Activated naive CD8-positive, alpha-beta T cell treated with anti-CD3 and anti-CD28 coated beads, Interleukin-2, amount 50 U/mL, for 16 hours (primary cell): ENCODE data around the gene ZNF467.

ENCODE experiments used
- DNase-seq: peaks from one replicate; pipeline ENCODE4 v3.0.0-alpha.2; 2020; ENCODE audit warnings: low read depth, low spot score

The ZNF467 gene

DNA sequence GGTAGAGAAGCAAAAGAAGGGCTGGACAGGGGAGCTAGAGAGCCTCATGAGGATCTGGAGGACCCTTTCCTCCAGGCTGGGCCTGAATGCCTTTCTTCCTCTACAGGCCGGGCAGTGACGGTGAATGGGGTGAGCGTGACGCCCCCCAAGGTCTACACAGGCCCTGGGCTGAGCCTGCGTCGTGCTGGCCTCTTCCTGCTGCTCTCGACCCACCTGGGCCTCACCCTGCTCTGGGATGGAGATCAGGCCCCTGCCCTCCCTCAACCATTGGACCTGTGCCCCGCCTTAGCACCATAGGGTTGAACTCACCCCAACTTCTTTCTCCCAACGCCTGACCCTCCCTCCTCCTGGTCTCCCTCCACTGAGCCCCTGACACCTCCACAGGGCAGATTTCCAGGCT lies 12.6 kb upstream of the ZNF467 start:
- DNase-seq: no peak

DNA sequence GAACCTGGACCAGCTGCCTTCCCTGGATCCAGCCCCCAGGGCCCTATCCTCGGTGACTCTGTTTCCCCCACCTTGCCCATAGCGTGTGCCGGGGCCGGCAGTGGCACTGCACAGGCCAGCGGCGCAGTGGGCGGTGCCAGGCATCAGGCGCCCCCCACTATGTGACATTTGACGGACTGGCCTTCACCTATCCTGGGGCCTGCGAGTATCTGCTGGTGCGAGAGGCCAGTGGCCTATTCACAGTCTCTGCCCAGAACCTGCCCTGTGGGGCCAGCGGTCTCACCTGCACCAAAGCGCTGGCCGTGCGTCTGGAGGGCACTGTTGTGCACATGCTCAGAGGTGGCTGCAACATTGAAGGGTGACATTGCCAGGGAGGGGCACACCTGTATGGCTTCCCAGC lies 12.0 kb upstream of the ZNF467 start:
- DNase-seq: no peak

DNA sequence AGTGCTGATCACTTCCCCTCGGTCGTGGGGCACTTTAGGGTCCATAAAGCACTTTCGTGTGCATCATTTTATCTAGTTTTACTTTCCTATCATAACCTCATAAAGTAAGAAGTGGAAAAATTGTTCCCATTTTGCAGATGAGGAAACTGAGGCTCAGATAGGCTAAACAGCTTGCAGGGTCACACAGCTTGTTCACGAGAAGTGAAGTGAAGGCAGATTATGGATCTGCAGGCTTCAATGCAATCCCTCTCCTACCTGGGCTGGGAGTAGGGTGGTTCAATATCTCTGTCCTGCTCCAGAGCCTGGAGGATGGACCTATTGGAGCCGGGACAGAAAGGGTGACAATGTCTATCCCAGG lies 10.8 kb upstream of the ZNF467 start:
- no peak for DNase-seq

DNA sequence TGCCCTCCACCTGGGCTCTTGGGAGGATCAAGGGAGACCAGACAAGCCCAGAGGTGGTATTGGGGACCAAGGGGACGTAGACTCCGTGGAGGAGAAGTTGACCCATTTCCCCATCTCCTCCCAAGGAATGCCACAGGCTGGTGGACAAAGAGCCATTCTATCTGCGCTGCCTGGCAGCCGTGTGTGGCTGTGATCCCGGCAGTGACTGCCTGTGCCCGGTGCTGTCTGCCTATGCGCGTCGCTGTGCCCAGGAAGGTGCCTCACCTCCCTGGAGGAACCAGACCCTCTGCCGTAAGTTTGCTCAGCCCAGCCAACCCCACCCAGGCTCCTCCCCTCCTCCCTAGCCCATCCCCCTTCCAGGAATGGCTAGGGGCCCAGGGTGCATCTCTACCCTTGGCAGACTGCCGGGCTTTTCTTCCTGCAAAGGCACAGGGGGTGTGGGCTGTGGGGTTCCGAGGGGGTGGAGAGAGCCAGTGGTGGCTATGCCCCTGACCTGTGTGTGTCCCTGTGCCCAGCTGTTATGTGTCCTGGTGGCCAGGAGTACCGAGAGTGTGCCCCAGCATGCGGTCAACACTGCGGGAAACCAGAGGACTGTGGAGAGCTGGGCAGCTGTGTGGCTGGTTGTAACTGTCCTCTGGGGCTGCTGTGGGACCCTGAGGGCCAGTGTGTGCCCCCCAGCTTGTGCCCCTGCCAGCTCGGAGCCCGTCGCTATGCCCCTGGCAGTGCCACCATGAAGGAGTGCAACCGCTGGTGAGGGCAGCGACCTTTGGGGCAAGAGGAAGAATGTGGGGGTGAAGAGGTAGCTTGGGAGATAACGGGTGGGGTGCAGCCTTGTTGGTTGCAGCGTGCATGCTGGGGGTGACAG lies 10.2 kb upstream of the ZNF467 start:
- no peak for DNase-seq

DNA sequence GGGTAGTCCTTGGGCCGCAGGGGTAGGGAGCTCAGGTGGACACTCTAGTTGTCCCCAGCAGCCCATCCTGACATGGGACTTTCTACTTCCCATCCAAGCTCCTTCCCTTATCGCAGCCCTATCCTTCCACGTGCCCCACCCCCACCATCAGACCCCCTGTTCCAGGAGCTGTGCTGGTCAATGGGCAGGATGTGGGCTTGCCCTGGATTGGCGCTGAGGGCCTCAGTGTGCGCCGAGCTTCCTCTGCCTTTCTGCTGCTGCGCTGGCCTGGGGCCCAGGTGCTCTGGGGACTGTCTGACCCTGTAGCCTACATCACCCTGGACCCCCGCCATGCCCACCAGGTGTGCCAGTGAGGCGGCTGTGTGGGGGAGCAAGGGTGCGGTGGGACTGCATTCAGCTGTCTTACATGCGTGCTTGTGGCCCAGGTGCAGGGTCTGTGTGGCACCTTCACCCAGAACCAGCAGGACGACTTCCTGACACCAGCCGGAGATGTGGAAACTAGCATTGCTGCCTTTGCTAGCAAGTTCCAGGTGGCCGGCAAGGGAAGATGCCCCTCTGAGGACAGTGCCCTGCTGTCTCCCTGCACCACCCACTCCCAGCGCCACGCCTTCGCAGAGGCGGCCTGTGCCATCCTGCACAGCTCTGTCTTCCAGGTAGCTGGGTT lies 9.4 kb upstream of the ZNF467 start:
- no peak for DNase-seq

DNA sequence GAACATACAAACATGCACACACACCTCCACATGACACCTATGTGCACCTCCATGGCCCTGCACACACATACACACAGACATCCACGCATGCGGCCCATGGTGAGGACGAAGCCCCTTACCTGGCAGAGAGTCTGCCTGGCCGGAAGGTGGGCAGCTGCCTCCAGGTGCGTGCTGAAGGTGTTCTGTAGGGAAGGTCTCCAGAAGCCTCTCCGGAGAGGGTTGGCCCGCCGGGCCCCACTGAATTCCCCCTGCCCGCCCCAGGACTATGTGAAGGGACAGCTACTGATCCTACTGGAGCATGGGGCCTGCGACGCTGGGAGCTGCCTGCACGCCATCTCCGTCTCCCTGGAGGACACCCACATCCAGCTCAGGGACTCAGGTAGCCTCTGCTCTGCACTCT lies 8.5 kb upstream of the ZNF467 start:
- DNase-seq: no peak

DNA sequence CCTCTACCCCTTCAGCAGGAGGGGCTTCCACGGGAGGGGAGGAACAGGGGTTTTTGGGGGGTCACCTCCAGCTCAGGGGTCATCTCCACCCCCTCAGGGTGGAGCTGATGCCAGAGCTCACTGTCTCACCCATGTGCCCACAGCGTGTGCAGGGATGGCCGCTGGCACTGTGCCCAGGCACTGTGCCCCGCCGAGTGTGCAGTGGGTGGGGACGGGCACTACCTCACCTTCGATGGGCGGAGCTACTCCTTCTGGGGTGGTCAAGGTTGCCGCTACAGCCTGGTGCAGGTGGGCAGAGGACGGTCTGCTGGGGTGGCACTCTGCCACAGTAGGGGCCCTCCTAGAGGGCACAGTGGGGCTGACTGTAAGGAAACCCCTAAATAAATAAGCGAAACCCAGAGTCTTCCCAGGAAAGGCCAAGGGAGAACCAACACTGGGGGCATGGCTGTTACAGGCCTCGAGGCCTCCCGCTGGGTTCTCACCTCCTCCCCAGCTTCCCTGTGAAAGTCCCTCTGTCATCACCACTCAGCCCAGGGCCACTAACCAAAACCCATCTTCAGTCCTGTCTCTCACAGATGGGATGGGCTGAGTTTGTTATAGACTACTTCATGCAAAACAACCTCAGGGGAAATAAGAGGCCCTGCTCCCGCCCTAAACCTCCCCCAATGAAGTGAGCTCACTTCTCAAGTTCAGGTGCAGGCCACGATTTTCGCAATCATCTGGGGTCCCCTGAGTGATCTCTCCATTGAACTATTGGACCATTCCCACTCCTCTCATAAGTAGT lies 7.4 kb upstream of the ZNF467 start:
- DNase-seq: no peak

DNA sequence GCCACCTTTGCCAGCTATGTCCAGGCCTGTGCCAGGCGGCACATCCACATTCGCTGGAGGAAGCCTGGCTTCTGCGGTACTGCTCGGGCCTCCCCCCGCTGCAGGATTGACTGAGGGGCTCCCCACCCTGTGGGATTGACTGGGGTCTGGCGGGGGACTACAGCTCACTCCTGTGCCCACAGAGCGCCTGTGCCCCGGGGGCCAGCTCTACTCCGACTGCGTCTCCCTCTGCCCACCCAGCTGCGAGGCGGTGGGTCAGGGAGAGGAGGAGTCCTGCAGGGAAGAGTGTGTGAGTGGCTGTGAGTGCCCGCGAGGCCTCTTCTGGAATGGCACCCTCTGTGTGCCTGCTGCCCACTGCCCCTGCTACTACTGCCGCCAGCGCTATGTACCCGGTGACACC lies 6.7 kb upstream of the ZNF467 start:
- no peak for DNase-seq

DNA sequence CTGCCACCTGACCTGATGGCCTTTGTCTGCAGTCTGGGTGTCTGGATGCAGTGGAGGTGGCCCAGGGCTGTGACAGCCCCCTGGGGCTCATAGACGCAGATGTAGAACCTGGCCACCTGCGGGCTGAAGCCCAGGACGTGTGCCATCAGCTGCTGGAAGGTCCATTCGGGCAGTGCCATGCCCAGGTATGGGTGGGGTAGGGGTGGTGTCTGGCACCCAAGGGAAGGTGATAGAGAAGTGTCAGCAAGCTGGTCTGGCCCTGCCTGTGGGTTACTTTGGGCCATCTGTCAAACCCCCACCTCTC lies 6.1 kb upstream of the ZNF467 start:
- DNase-seq: no peak

DNA sequence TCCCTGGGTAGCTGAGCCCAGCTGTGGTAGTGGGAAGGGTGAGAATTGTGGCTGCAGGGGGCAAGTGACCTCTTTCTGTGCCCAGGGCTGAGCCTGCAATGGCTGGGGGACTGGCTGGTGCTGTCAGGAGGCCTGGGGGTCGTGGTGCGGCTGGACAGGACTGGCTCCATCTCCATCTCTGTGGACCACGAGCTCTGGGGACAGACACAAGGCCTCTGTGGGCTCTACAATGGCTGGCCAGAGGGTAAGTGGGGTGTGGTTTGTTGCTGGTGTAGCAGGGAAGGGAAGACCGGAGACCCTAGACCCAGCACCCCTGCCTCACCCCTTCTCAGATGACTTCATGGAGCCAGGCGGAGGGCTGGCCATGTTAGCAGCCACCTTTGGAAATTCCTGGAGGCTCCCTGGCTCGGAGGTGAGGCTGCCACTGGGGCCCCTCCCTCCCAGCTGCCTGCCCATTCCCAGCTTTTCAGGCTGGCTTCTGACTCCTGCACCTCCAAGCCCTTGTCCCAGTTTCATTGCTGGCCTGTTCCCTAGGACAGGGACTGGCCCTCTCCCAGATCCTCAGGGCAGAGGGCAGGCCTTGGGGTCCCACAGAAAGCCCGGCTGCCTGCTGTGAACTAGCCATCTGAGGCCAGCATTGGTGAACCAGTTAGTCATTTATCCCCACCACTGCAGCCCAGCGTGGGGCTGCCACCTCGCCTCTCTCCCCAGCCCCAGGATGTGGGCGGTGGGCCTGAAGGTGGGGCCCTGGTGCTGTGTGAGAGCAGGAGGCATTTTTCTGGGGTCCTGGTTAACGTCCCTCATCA lies 5.5 kb upstream of the ZNF467 start:
- no peak for DNase-seq

DNA sequence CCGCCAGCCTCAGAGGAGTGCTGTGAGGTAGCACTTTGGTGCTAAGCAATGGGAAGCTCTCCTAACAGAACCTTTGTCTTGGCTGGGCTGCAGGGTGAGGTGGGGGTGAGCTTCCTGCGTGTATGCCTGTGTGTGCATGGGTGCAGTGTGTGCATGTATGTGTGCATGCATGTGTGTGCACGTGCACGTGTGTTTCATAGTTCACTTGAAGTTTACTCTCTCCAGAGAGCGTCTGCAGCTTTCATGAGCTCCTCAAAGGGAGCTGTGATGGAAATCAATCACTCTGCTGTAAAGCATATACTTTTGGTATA lies 4.9 kb upstream of the ZNF467 start:
- DNase-seq: no peak

DNA sequence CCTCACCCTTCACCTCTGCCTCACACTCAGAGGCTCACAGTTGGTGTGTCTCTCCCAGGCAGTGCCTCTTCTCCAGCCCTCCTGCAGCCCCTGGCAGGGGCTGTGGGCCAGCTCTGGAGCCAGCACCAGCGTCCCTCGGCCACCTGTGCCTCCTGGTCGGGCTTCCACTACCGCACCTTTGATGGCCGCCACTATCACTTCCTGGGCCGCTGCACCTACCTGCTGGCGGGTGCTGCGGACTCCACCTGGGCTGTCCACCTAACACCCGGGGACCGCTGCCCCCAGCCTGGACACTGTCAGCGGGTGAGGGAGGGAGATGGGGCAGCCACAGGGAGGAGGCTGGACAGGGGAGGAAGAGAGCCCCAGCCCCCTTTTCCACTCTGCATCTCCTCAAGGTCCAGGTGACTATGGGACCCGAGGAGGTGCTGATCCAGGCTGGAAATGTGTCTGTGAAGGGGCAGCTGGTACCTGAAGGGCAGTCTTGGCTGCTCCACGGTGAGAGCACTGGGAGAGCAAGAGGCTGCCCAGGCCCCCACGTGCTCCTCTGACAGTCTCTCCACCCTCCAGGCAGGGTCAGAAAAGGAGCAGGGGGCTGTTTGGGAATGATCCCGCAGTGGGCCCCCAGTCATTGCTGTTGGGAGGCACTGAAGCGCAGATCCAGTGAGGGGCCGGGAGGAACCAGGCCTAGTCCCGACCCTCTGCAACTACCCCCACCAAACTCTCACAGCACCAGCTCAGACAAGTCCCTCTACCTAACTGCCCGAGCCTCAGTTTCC lies 4.4 kb upstream of the ZNF467 start:
- DNase-seq: no peak

DNA sequence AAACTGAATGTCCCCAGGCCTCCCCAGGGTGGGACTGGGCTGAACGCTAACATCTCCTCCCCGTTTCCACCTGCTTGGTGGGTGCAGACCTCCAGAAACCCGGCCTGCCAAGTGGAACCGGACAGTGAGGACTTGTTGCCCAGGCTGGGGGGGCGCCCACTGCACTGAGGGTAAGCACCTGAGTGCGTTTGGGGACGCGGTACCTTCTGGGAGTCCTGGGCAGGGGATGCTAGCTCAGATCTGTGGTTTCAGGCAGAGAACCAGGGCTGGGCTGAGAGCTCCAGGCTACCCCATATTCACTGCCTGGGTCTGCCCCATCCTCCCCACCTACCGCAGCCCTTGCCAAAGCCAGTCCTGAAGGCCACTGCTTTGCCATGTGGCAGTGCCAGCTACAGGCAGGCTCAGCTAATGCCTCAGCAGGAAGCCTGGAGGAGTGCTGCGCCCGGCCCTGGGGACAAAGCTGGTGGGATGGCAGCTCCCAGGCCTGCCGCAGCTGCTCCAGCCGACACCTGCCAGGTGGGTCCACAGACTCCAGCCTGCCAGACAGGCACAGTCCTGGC lies 3.5 kb upstream of the ZNF467 start:
- DNase-seq: no peak

DNA sequence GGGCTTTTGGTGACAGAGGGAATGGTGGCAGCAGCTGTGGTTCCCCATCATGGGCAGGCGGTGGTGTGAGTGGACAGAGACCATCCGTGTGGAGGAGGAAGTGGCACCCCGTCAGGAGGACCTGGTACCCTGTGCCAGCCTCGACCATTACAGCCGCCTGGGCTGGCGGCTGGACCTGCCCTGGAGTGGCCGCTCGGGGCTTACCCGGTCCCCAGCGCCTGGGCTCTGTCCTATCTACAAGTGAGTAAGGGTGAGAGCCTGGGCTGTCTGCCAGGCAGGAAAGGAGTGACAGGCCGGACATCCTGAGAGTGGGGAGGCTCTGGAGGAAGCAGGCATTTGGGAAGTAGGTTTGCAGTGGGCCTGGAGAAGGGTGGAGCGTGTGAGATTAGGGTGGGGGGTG lies 2.9 kb upstream of the ZNF467 start:
- no peak for DNase-seq

DNA sequence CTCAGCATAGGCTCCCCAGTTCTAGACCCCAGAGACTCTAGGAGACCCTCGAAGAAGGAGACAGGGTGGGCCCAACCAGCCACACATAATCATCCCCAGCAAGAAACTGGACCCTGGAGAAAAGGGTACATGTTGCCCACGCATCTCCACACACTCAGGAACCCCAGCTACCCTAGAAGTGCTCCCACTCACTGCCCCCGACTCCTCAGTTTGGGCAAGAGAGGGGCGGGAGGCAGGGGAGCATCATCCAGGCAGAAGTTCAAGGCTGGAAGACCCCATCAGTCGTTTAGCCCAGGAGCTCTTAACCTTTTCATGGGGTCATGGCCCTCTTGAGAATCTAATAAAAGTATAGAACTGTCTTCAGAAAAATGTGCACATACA lies 1.8 kb upstream of the ZNF467 start:
- DNase-seq: no peak

DNA sequence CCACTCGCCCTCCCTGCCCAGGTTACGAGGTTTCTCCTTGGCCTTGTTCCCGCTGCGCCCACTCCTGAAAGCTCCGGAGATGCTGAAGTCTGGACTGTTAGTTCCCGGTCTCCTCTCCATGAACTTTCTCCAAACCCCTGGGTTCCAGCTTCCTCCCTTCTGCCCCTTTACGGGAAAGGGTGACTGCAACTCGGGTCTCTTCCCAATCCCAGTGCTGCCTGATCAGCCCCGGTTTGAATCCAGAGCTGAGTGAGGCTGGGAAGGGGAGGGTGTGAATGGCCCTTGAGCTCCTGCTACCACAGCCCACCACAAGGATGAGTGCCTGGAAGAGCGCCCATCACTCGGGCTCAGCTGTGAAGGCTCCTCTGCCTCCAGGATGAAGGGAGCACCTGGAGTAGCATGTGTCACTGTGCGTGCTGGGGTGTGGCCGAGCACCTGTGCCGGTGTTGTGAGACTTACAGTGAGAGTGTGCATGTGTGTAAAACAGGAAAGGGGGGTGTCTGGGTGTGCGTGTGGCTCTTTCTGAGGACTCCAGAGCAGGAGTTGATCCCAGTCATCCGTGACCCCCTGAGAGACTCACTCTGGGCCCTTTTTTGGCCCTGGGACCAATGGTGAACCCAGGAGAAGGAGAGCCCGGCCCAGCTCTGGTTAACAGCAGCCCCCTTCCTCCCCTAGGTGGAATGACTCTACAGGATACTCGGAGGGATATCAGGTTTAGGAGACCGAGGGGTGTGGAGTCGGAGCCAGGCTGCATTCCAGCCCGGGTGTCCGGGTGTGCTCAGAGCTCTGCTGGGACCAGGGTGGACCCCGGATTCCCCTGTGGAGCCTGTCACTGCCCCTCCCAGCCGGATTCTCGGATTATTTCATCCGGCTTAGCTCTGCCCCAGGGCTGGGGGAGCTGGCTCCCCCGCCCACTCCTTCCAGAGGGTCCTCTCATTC lies 1.1 kb upstream of the ZNF467 start:
- no peak for DNase-seq

DNA sequence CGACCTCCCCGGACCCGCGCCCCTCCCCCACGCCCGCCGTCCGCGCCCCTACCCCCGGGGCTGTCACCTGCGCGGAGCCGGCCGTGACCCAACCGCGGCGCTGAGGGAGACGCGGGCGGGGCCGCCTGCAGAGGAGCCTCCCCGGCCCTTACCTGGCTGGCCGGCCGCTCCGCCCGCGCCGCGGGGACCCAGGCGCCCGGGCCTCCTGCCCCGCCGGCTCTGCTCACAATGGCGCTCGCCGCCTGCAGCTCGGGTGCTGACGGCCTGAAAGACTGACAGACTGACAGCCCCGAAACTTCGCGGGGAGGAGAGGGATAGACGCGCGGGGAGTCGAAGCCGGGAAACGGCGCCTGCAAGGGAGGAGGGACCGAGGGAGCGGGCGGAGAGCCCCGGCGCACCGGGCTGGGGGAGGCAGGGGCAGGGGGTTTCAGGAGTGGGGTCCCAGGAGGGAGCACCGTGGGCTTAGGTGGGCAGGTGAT lies 393 bp downstream of the ZNF467 start:
- DNase-seq: no peak

DNA sequence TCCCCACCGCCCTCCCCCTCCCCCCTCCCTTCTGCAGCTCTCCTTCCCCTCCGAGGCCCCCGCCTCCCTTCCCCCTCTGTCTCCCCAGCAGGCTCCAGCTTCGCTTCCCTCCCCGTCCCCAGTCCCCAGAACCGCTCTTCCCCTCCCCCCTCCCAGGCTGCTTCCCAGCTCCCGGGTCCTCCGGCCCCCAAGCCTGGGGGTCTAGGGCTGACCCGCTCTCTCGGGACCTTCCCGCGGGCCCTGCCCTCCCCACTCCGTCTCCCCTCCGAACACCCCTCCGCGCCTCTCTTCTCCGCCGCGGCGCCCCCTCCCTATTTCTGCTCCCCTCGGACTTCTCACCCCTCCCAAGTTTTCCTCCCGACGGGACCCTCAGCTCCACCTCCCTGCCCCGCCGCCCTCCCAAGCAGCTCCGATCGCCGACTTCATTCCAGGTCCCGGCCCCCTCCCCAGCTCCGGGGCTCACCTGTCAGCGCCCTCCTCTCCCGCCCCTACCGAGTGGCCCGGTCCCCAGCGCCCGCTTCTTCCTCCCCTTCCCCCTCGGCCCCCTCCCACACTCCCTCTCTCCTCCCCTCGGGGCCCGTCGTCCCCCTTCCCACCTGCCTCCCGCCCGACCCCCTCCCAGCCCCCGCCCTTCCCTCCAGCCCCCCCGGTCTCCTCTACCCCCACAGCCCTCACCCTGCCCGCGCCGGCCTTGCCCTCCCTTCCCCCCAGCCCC lies 990 bp downstream of the ZNF467 start:
- DNase-seq: no peak

DNA sequence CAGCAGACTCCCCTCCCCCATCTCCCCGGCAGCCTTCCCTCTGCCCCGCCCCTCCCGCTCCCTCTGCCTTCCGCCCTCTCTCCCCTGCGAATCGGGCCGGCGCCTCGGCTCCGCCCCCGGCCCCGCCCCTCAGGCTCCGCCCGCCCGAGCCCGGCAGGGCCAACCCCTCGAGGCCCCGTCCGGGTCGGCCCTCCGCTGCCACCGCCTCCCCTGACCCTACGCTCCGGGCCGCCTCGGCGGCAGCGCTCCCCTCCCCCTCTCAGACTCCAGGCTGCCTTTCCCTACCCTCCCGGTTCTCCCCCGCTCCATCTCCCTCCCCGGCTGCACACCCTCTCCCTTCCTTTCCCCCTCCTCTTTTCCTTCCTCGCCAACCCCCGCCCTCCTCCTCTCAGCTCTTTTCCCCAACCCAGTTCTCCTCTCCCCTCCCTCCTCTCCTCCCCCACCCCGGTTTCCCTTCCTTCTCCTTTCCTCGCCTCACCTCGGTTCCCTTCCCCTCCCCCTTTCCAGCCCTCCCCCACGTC lies 1.6 kb downstream of the ZNF467 start:
- DNase-seq: peak; percentile 61
